Measurements from ENCODE around the gene F5.
"Not testable (repeated sequence)": the region's sequence is repeated elsewhere in the genome, so short reads cannot be mapped to it uniquely, and the experiment has no call there.

F5 gene

GRCh38 chr1:169538998-169539871 is 47.0 kb downstream of the F5 start:
- no peak for DNase-seq

- DNase-seq: no peak
Measured at GRCh38 chr1:169534653-169535052, 51.6 kb downstream of the F5 start.

- DNase-seq: not testable (repeated sequence)
Measured at GRCh38 chr1:169533528-169534190, 52.6 kb downstream of the F5 start.

GRCh38 chr1:169530448-169530847 is 55.8 kb downstream of the F5 start:
- no peak for DNase-seq

- no peak for DNase-seq
Measured at GRCh38 chr1:169529068-169529642, 57.1 kb downstream of the F5 start.

GRCh38 chr1:169528215-169529067 is 57.8 kb downstream of the F5 start:
- DNase-seq: no peak

- no peak for DNase-seq
Measured at GRCh38 chr1:169527451-169528214, 58.6 kb downstream of the F5 start.

GRCh38 chr1:169527001-169527400 is 59.3 kb downstream of the F5 start:
- DNase-seq: no peak

- DNase-seq: no peak
Measured at GRCh38 chr1:169526120-169526832, 60.0 kb downstream of the F5 start.

GRCh38 chr1:169525391-169525790 is 60.9 kb downstream of the F5 start:
- no peak for DNase-seq

GRCh38 chr1:169523904-169524303 is 62.4 kb downstream of the F5 start:
- DNase-seq: no peak

GRCh38 chr1:169521226-169521625 is 65.1 kb downstream of the F5 start:
- DNase-seq: no peak

- DNase-seq: no peak
Measured at GRCh38 chr1:169517558-169518186, 68.6 kb downstream of the F5 start.

- no peak for DNase-seq
Measured at GRCh38 chr1:169515641-169516040, 70.6 kb downstream of the F5 start.

- no peak for DNase-seq
Measured at GRCh38 chr1:169514566-169515270, 71.6 kb downstream of the F5 start.

GRCh38 chr1:169513208-169513607 is 73.1 kb downstream of the F5 start:
- DNase-seq: no peak

- no peak for DNase-seq
Measured at GRCh38 chr1:169511316-169512005, 74.8 kb downstream of the F5 start.

- no peak for DNase-seq
Measured at GRCh38 chr1:169510060-169510459, 76.2 kb downstream of the F5 start.

- no peak for DNase-seq
Measured at GRCh38 chr1:169509354-169509753, 76.9 kb downstream of the F5 start.
